ENCODE results near the gene DPY19L1.

GRCh38 chr7:34973400-34973760 lies 63.9 kb downstream of the DPY19L1 start:
- TF ChIP-seq, protein P1, sequence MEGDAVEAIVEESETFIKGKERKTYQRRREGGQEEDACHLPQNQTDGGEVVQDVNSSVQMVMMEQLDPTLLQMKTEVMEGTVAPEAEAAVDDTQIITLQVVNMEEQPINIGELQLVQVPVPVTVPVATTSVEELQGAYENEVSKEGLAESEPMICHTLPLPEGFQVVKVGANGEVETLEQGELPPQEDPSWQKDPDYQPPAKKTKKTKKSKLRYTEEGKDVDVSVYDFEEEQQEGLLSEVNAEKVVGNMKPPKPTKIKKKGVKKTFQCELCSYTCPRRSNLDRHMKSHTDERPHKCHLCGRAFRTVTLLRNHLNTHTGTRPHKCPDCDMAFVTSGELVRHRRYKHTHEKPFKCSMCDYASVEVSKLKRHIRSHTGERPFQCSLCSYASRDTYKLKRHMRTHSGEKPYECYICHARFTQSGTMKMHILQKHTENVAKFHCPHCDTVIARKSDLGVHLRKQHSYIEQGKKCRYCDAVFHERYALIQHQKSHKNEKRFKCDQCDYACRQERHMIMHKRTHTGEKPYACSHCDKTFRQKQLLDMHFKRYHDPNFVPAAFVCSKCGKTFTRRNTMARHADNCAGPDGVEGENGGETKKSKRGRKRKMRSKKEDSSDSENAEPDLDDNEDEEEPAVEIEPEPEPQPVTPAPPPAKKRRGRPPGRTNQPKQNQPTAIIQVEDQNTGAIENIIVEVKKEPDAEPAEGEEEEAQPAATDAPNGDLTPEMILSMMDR (IDR thresholded peaks at IDR 0.05; ENCODE audit: low read depth, low read length, poor library complexity, severe bottlenecking) = no peak
- TF ChIP-seq EZH2phosphoT487 (IDR thresholded peaks at IDR 0.05; ENCODE audit: borderline replicate concordance, low read length) = no peak
